Pancreas (tissue), 10 donors: ENCODE data around the gene CAV1. TPM values are rescaled to one million over a fixed set of nuclear protein-coding genes. Genes with fewer than 3 reads are reported as not detected.

Experiments used
- ATAC-seq, 4 donors: fragments of 200-7000 bp; cut with Tn5 transposase; one replicate each; pipeline versions ENCODE4 v1.8.0 to v1.9.1; 2020; ENCODE audit warnings: mild to moderate bottlenecking in 4 of 4, moderate library complexity in 4 of 4
- DNase-seq, 6 donors: peaks; one replicate each; pipeline ENCODE4 v3.0.0-alpha.2; 2020
- FAIRE-seq: peaks from 2 replicates; lab custom pipeline; 2012; peaks lifted over from hg19 to GRCh38; lab: Jason Lieb, UNC
- H3K27ac ChIP-seq, 4 donors: fragments of 200-600 bp; sonication (generic); 1 replicate in 3 of 4; 2 replicates in 1 of 4; pipeline versions ENCODE4 v1.5.0 to v1.8.0; 2020
- H3K27me3 ChIP-seq, 4 donors: fragments of 200-600 bp; one replicate each; pipeline ENCODE4 v1.8.0; 2021
- H3K36me3 ChIP-seq, 3 donors: fragments of 200-600 bp; sonication (generic) in 1 of 3; one replicate each; pipeline versions ENCODE4 v1.5.0 to v1.8.0; 2020 to 2021
- H3K4me1 ChIP-seq, 3 donors: fragments of 200-600 bp; one replicate each; pipeline ENCODE4 v1.8.0; 2021
- H3K4me3 ChIP-seq, 4 donors: fragments of 200-600 bp; sonication (generic) in 2 of 4; one replicate each; pipeline versions ENCODE4 v1.5.0 to v1.8.0; 2020 to 2021
- H3K9me3 ChIP-seq, 4 donors: fragments of 200-600 bp; one replicate each; pipeline ENCODE4 v1.8.0; 2021
- CTCF ChIP-seq, 4 donors: fragments of 200-600 bp; sonication (generic) in 3 of 4; IDR thresholded peaks; one replicate each; pipeline versions ENCODE4 v1.5.0 to v1.8.0; 2021; ENCODE audit warnings: antibody characterized with exemption in 4 of 4
- WGBS, 2 donors: extraction: QIAGEN DNeasy Blood & Tissue Kit; methylation state at CpG; one replicate each; pipeline ENCODE4 v1.1.7; 2013; 5-methylcytosine and 5-hydroxymethylcytosine counted together
- intact Hi-C, 3 donors: fragments of 100-400 bp; cut with DNase I; formaldehyde crosslinking; loops; one replicate each; pipeline versions ENCODE4 v1.11.1 to v1.14.2; 2022
- polyA plus RNA-seq, 2 donors: library from polyadenylated mRNA; stranded (reverse); fragments of 200-250 nt; gene quantifications; one replicate each; pipeline ENCODE4 v1.2.3, GENCODE V29; 2013
- total RNA-seq, 6 donors: library from RNA; stranded (reverse); fragmentation: NEBNext Ultra II Directional in 4 of 6; extraction: Animal tissue kit (Norgen Biotek cat#: 25700) in 4 of 6; gene quantifications; one replicate each; pipeline versions ENCODE4 v1.2.1 to v1.2.4, GENCODE V29; 2021 to 2023
- donor health status: healthy with polysubstance abuse.
- donor health status: DM: no; HTN: no; CAD: no; lungs with moderate emphysema.
- donor health status: DM: no; HTN: no; CAD: no.
- donor health status: control.
- donor health status: control.
- donor health status: Bipolar disorder and iron deficiency.
- donor health status: DM: yes; HTN: yes; CAD: no.
- donor health status: DM: no; HTN: no; CAD: no.
- donor health status: DM: no; HTN: no; CAD: no.
- donor health status: DM: yes; HTN: yes; CAD: no.

Gene CAV1
- total and polyA plus RNA-seq, 8 donors = 4.6 to 19.5 (median 11.2) TPM

GRCh38 chr7:116592445-116592844 lies 67.6 kb downstream of the CAV1 start:
- no peak for TF ChIP-seq CTCF (IDR thresholded peaks at IDR 0.05)
- peak overlapping the region in 2 of 4 donors; percentile 7 to 17 for H3K4me3 ChIP-seq
- no peak for FAIRE-seq

GRCh38 chr7:116593359-116594075 lies 68.7 kb downstream of the CAV1 start:
- intact Hi-C loops = no loop called here
- Histone ChIP-seq H3K4me3 (no peak overlapping the region), H3K36me3 (no peaks in the 10 kb centered on the region), H3K27me3 (no peaks in the 10 kb centered on the region), H3K27ac (no peak overlapping the region), H3K4me1 (peaks cover 0 to 17% (median 14%) of the 10 kb centered on the region in 3 donors), H3K9me3 (no peaks in the 10 kb centered on the region)
- no peak for TF ChIP-seq CTCF (IDR thresholded peaks at IDR 0.05)
- ATAC-seq (no peak), FAIRE-seq (no peak), DNase-seq (no peak)
- WGBS, 2 donors = 72 to 76% methylated on average over 5 of the region's 5 CpGs

More at GRCh38 chr7:116592445-116592844, 67.6 kb downstream of the CAV1 start:
- intact Hi-C loops = no loop called here
- ATAC-seq (peak; percentile 70 to 82 (median 74)), DNase-seq (no peak)
- Histone ChIP-seq H3K9me3 (no peaks in the 10 kb centered on the region), H3K27me3 (no peaks in the 10 kb centered on the region), H3K4me1 (peaks cover 0 to 17% (median 14%) of the 10 kb centered on the region in 3 donors), H3K27ac (no peak overlapping the region), H3K36me3 (no peaks in the 10 kb centered on the region)
- 9% methylated on average over 8 of the region's 8 CpGs for WGBS, 2 donors

GRCh38 chr7:116595063-116595462 lies 70.2 kb downstream of the CAV1 start:
- Histone ChIP-seq H3K4me1 (peaks cover 0 to 14% (median 13%) of the 10 kb centered on the region in 3 donors), H3K36me3 (no peaks in the 10 kb centered on the region), H3K9me3 (no peaks in the 10 kb centered on the region), H3K27me3 (no peaks in the 10 kb centered on the region), H3K27ac (no peak overlapping the region), H3K4me3 (no peak overlapping the region)
- TF ChIP-seq CTCF (IDR thresholded peaks at IDR 0.05) = no peak
- DNase-seq (no peak), ATAC-seq (no peak), FAIRE-seq (no peak)
- WGBS, 2 donors = 88 to 92% methylated on average over 9 of the region's 9 CpGs
- intact Hi-C loops = no loop called here

- WGBS, 2 donors = 38 to 41% methylated on average over 6 of the region's 6 CpGs
Observed at GRCh38 chr7:116597384-116597783, 72.5 kb downstream of the CAV1 start.

More at GRCh38 chr7:116597384-116597783, 72.5 kb downstream of the CAV1 start:
- H3K9me3 ChIP-seq = no peaks in the 10 kb centered on the region
- intact Hi-C loops = no loop called here
- TF ChIP-seq CTCF (IDR thresholded peaks at IDR 0.05) = no peak
- no peak overlapping the region for H3K4me3 ChIP-seq
- ATAC-seq = peak in 3 of 4 donors; percentile 30 to 76 (median 62)
- H3K27ac ChIP-seq = no peak overlapping the region
- no peaks in the 10 kb centered on the region for H3K36me3 ChIP-seq
- DNase-seq = no peak
- no peak for FAIRE-seq
- H3K27me3 ChIP-seq = no peaks in the 10 kb centered on the region
- peaks cover 0 to 7% (median 4%) of the 10 kb centered on the region in 3 donors for H3K4me1 ChIP-seq
